ENCODE data around the gene GDF10.

Gene GDF10

GRCh38 chr10:47319784-47320183 is 19.8 kb downstream of the GDF10 start:
- no peaks in the 10 kb centered on the region for H3K4me1 ChIP-seq (ENCODE audit: control insufficient read depth, insufficient read depth, low read length)
- peaks cover 47% of the 10 kb centered on the region for H3K27me3 ChIP-seq (replicated peaks; ENCODE audit: control insufficient read depth, insufficient read depth, low read length)
- H3K9me3 ChIP-seq (ENCODE audit: control insufficient read depth, low read length), result no peaks in the 10 kb centered on the region
- DNase-seq (ENCODE audit: low read depth), result no peak
- no peaks in the 10 kb centered on the region for H3K36me3 ChIP-seq (ENCODE audit: control insufficient read depth, insufficient read depth, low read length, severe bottlenecking)
- H3K9ac ChIP-seq (ENCODE audit: low read length), result no peak overlapping the region
- no peak overlapping the region for H3K4me3 ChIP-seq (ENCODE audit: low read length)

- no peaks in the 10 kb centered on the region for H3K4me1 ChIP-seq (ENCODE audit: control insufficient read depth, insufficient read depth, low read length)
- H3K9me3 ChIP-seq (ENCODE audit: control insufficient read depth, low read length), result no peaks in the 10 kb centered on the region
- H3K9ac ChIP-seq (ENCODE audit: low read length), result no peak overlapping the region
- peaks cover 58% of the 10 kb centered on the region for H3K27me3 ChIP-seq (replicated peaks; ENCODE audit: control insufficient read depth, insufficient read depth, low read length)
- DNase-seq (ENCODE audit: low read depth), result no peak
- H3K36me3 ChIP-seq (ENCODE audit: control insufficient read depth, insufficient read depth, low read length, severe bottlenecking), result no peaks in the 10 kb centered on the region
- no peak overlapping the region for H3K4me3 ChIP-seq (ENCODE audit: low read length)
Measured at GRCh38 chr10:47320812-47321211, 20.8 kb downstream of the GDF10 start.

GRCh38 chr10:47321521-47322195 is 21.7 kb downstream of the GDF10 start:
- DNase-seq (ENCODE audit: low read depth), result no peak
- Histone ChIP-seq H3K4me3 (ENCODE audit: low read length) (no peak overlapping the region), H3K27me3 (replicated peaks; ENCODE audit: control insufficient read depth, insufficient read depth, low read length) (peaks cover 58% of the 10 kb centered on the region), H3K36me3 (ENCODE audit: control insufficient read depth, insufficient read depth, low read length, severe bottlenecking) (no peaks in the 10 kb centered on the region), H3K4me1 (ENCODE audit: control insufficient read depth, insufficient read depth, low read length) (no peaks in the 10 kb centered on the region), H3K9me3 (ENCODE audit: control insufficient read depth, low read length) (no peaks in the 10 kb centered on the region), H3K9ac (ENCODE audit: low read length) (no peak overlapping the region)

- no peaks in the 10 kb centered on the region for H3K36me3 ChIP-seq (ENCODE audit: control insufficient read depth, insufficient read depth, low read length, severe bottlenecking)
- H3K9ac ChIP-seq (ENCODE audit: low read length), result no peak within 1 kb of the TSS
- H3K9me3 ChIP-seq (ENCODE audit: control insufficient read depth, low read length), result no peaks in the 10 kb centered on the region
- no peak within 1 kb of the TSS for H3K4me3 ChIP-seq (ENCODE audit: low read length)
- H3K27me3 ChIP-seq (replicated peaks; ENCODE audit: control insufficient read depth, insufficient read depth, low read length), result peaks cover 58% of the 10 kb centered on the region
- H3K4me1 ChIP-seq (ENCODE audit: control insufficient read depth, insufficient read depth, low read length), result no peaks in the 10 kb centered on the region
- DNase-seq (ENCODE audit: low read depth), result no peak
Measured at GRCh38 chr10:47322300-47323061, 22.5 kb downstream of the GDF10 start, which contains the start of gene GDF2. GDF2 (plus strand) TSS chr10:47322454; CDS start chr10:47322669, 215 bp downstream.

GRCh38 chr10:47323087-47323486 is 23.1 kb downstream of the GDF10 start:
- no peak overlapping the region for H3K4me3 ChIP-seq (ENCODE audit: low read length)
- H3K36me3 ChIP-seq (ENCODE audit: control insufficient read depth, insufficient read depth, low read length, severe bottlenecking), result no peaks in the 10 kb centered on the region
- H3K9me3 ChIP-seq (ENCODE audit: control insufficient read depth, low read length), result no peaks in the 10 kb centered on the region
- no peak for DNase-seq (ENCODE audit: low read depth)
- H3K27me3 ChIP-seq (replicated peaks; ENCODE audit: control insufficient read depth, insufficient read depth, low read length), result peaks cover 58% of the 10 kb centered on the region
- no peaks in the 10 kb centered on the region for H3K4me1 ChIP-seq (ENCODE audit: control insufficient read depth, insufficient read depth, low read length)
- no peak overlapping the region for H3K9ac ChIP-seq (ENCODE audit: low read length)

GRCh38 chr10:47323636-47324296 is 23.8 kb downstream of the GDF10 start:
- H3K4me3 ChIP-seq (ENCODE audit: low read length), result no peak overlapping the region
- no peaks in the 10 kb centered on the region for H3K9me3 ChIP-seq (ENCODE audit: control insufficient read depth, low read length)
- no peak overlapping the region for H3K9ac ChIP-seq (ENCODE audit: low read length)
- no peak for DNase-seq (ENCODE audit: low read depth)
- no peaks in the 10 kb centered on the region for H3K4me1 ChIP-seq (ENCODE audit: control insufficient read depth, insufficient read depth, low read length)
- H3K27me3 ChIP-seq (replicated peaks; ENCODE audit: control insufficient read depth, insufficient read depth, low read length), result peaks cover 58% of the 10 kb centered on the region
- no peaks in the 10 kb centered on the region for H3K36me3 ChIP-seq (ENCODE audit: control insufficient read depth, insufficient read depth, low read length, severe bottlenecking)

- no peaks in the 10 kb centered on the region for H3K9me3 ChIP-seq (ENCODE audit: control insufficient read depth, low read length)
- H3K4me3 ChIP-seq (ENCODE audit: low read length), result no peak overlapping the region
- DNase-seq (ENCODE audit: low read depth), result no peak
- no peaks in the 10 kb centered on the region for H3K36me3 ChIP-seq (ENCODE audit: control insufficient read depth, insufficient read depth, low read length, severe bottlenecking)
- no peaks in the 10 kb centered on the region for H3K4me1 ChIP-seq (ENCODE audit: control insufficient read depth, insufficient read depth, low read length)
- peaks cover 48% of the 10 kb centered on the region for H3K27me3 ChIP-seq (replicated peaks; ENCODE audit: control insufficient read depth, insufficient read depth, low read length)
- H3K9ac ChIP-seq (ENCODE audit: low read length), result no peak overlapping the region
Measured at GRCh38 chr10:47325303-47326291, 25.6 kb downstream of the GDF10 start.

- no peaks in the 10 kb centered on the region for H3K9me3 ChIP-seq (ENCODE audit: control insufficient read depth, low read length)
- no peaks in the 10 kb centered on the region for H3K36me3 ChIP-seq (ENCODE audit: control insufficient read depth, insufficient read depth, low read length, severe bottlenecking)
- no peak overlapping the region for H3K4me3 ChIP-seq (ENCODE audit: low read length)
- H3K27me3 ChIP-seq (replicated peaks; ENCODE audit: control insufficient read depth, insufficient read depth, low read length), result peaks cover 48% of the 10 kb centered on the region
- H3K9ac ChIP-seq (ENCODE audit: low read length), result no peak overlapping the region
- no peaks in the 10 kb centered on the region for H3K4me1 ChIP-seq (ENCODE audit: control insufficient read depth, insufficient read depth, low read length)
- DNase-seq (ENCODE audit: low read depth), result no peak
Measured at GRCh38 chr10:47326306-47326926, 26.4 kb downstream of the GDF10 start.

GRCh38 chr10:47326927-47327330 is 26.9 kb downstream of the GDF10 start:
- Histone ChIP-seq H3K36me3 (ENCODE audit: control insufficient read depth, insufficient read depth, low read length, severe bottlenecking) (no peaks in the 10 kb centered on the region), H3K4me1 (ENCODE audit: control insufficient read depth, insufficient read depth, low read length) (no peaks in the 10 kb centered on the region), H3K9ac (ENCODE audit: low read length) (no peak overlapping the region), H3K27me3 (replicated peaks; ENCODE audit: control insufficient read depth, insufficient read depth, low read length) (peaks cover 45% of the 10 kb centered on the region), H3K9me3 (ENCODE audit: control insufficient read depth, low read length) (no peaks in the 10 kb centered on the region), H3K4me3 (ENCODE audit: low read length) (no peak overlapping the region)
- no peak for DNase-seq (ENCODE audit: low read depth)

- no peak overlapping the region for H3K9ac ChIP-seq (ENCODE audit: low read length)
- no peaks in the 10 kb centered on the region for H3K4me1 ChIP-seq (ENCODE audit: control insufficient read depth, insufficient read depth, low read length)
- peaks cover 32% of the 10 kb centered on the region for H3K27me3 ChIP-seq (replicated peaks; ENCODE audit: control insufficient read depth, insufficient read depth, low read length)
- no peaks in the 10 kb centered on the region for H3K36me3 ChIP-seq (ENCODE audit: control insufficient read depth, insufficient read depth, low read length, severe bottlenecking)
- no peaks in the 10 kb centered on the region for H3K9me3 ChIP-seq (ENCODE audit: control insufficient read depth, low read length)
- H3K4me3 ChIP-seq (ENCODE audit: low read length), result no peak overlapping the region
- no peak for DNase-seq (ENCODE audit: low read depth)
Measured at GRCh38 chr10:47329855-47330254, 29.9 kb downstream of the GDF10 start.

All from adipocyte (in vitro differentiated cells).